Breast epithelium (tissue), 3 donors: ENCODE results near the gene SPSB1.

Experiments
- CTCF ChIP-seq, 3 donors: fragments of 450-650 bp; IDR thresholded peaks; one replicate each; pipeline ENCODE4 v1.5.1; 2016 to 2017; ENCODE audit warnings: antibody characterized with exemption in 3 of 3, mild to moderate bottlenecking in 3 of 3, moderate library complexity in 3 of 3
- POLR2A ChIP-seq: fragments of 450-650 bp; IDR thresholded peaks from one replicate; pipeline ENCODE4 v1.6.1; 2016; ENCODE audit warnings: antibody characterized with exemption, mild to moderate bottlenecking, moderate library complexity
- POLR2AphosphoS5 ChIP-seq, 3 donors: sonication (generic); formaldehyde crosslinking; IDR thresholded peaks; one replicate each; pipeline ENCODE4 v1.6.1; 2017; ENCODE audit warnings: antibody characterized with exemption in 3 of 3

GRCh38 chr1:9314711-9315379, 22.2 kb downstream of the SPSB1 start:
- TF ChIP-seq POLR2A (no peak), CTCF (IDR thresholded peaks at IDR 0.05) (no peak), POLR2AphosphoS5 (IDR thresholded peaks at IDR 0.05) (no peak)
